CD4-positive, alpha-beta memory T cell (primary cell): Measurements from ENCODE around the gene SP7. TPM values are rescaled to one million over a fixed set of nuclear protein-coding genes. Genes with fewer than 3 reads are reported as not detected.

Source experiments
- CTCF ChIA-PET: fragments of 350-600 bp; sonication (Branson Sonifier 250); formaldehyde crosslinking; loops from one replicate; lab custom pipeline; 2021; ENCODE audit warnings: inconsistent platforms; ENCODE audit not compliant: partially characterized antibody; lab: Charles Lee
- POLR2A ChIA-PET: fragments of 350-600 bp; sonication (Branson Sonifier 250); formaldehyde crosslinking; loops from one replicate; lab custom pipeline; 2021; ENCODE audit not compliant: partially characterized antibody; lab: Charles Lee
- DNase-seq, 5 donors: peaks; one replicate each; pipeline versions ENCODE4 v3.0.0 to v3.0.0-alpha.2; 2020 to 2022; ENCODE audit warnings: mixed read lengths in 1 of 5
- H3K27ac ChIP-seq: one replicate; pipeline ENCODE4 v1.7.0; 2013; ENCODE audit warnings: low read depth, low read length
- H3K27me3 ChIP-seq: 2 replicates; pipeline ENCODE4 v1.7.0; 2013; ENCODE audit warnings: mild to moderate bottlenecking, low read length, moderate library complexity; ENCODE audit not compliant: insufficient read depth
- H3K36me3 ChIP-seq: 2 replicates; pipeline ENCODE4 v1.7.0; 2013; ENCODE audit warnings: mild to moderate bottlenecking, low read length, moderate library complexity; ENCODE audit not compliant: insufficient read depth
- H3K4me1 ChIP-seq: 2 replicates; pipeline ENCODE4 v1.7.0; 2013; ENCODE audit warnings: mild to moderate bottlenecking, low read length, moderate library complexity; ENCODE audit not compliant: insufficient read depth
- H3K4me3 ChIP-seq, 2 donors: one replicate each; pipeline ENCODE4 v1.7.0; 2013; ENCODE audit warnings: low read length in 2 of 2, mild to moderate bottlenecking in 1 of 2
- H3K9me3 ChIP-seq, 2 donors: one replicate each; pipeline ENCODE4 v1.7.0; 2013; ENCODE audit warnings: low read length in 2 of 2, control low read depth in 1 of 2; ENCODE audit not compliant: control insufficient read depth in 1 of 2
- H3K27ac Mint-ChIP-seq, 7 donors: one replicate each; pipeline ENCODE4 v1.8.0; 2020 to 2021; ENCODE audit warnings: mixed read lengths in 7 of 7, mild to moderate bottlenecking in 6 of 7, inconsistent platforms in 3 of 7, moderate library complexity in 3 of 7
- H3K27me3 Mint-ChIP-seq, 2 donors: one replicate each; pipeline ENCODE4 v1.8.0; 2020 to 2021; ENCODE audit warnings: mixed read lengths in 2 of 2
- H3K36me3 Mint-ChIP-seq, 2 donors: one replicate each; pipeline ENCODE4 v1.8.0; 2020 to 2021; ENCODE audit warnings: mixed read lengths in 2 of 2, inconsistent platforms in 1 of 2, mild to moderate bottlenecking in 1 of 2
- H3K4me1 Mint-ChIP-seq, 4 donors: one replicate each; pipeline ENCODE4 v1.8.0; 2020 to 2021; ENCODE audit warnings: mixed read lengths in 4 of 4, mild to moderate bottlenecking in 1 of 4
- H3K4me3 Mint-ChIP-seq, 8 donors: one replicate each; pipeline ENCODE4 v1.8.0; 2020 to 2021; ENCODE audit warnings: mixed read lengths in 8 of 8, mild to moderate bottlenecking in 7 of 8, moderate library complexity in 6 of 8, inconsistent platforms in 3 of 8
- H3K9me3 Mint-ChIP-seq, 8 donors: one replicate each; pipeline ENCODE4 v1.8.0; 2020 to 2021; ENCODE audit warnings: mixed read lengths in 8 of 8, mild to moderate bottlenecking in 5 of 8, inconsistent platforms in 3 of 8, moderate library complexity in 1 of 8
- intact Hi-C: fragments of 100-400 bp; cut with micrococcal nuclease; formaldehyde crosslinking; loops from one replicate; pipeline ENCODE4 v1.15.1; 2023
- polyA plus RNA-seq, 2 donors: library from polyadenylated mRNA; unstranded; fragments of 300-500 nt; fragmentation: Illumina TruSeq; gene quantifications; one replicate each; pipeline ENCODE4 v1.2.3, GENCODE V29; 2021
- total RNA-seq, 2 experiments: library from RNA; stranded (reverse); gene quantifications; one replicate each; pipeline ENCODE4 v1.2.3, GENCODE V29; 2021

The SP7 gene
- total and polyA plus RNA-seq, 4 experiments from 2014 or later, result not detected

DNA sequence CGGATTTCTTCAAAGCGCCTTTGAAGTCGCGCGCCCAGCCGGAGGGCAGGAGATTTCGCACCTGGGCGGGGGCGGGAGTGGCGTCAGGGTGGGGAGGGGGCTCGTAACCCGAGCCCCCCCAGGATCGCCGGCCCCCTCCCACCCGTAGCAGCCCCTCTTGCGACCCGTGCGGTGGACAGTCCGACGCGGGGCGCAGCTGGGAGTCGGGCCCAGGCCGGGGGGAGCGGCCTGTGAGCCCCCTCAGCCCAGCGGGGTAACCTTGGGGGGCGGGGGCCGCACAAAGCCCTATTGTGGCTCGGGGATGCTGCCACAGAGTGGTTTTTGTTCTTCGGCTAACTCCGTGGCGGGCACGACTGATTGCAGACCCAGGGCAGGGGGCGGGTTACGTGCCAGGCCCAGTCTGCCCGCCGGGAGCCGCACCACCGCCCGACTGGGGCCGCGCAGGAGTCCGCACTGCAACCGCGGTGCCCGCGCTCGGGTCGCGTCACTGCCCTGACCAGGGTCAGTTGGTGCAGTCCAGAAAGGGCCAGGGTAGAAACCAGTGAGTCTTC is 10.6 kb downstream of the SP7 start:
- intact Hi-C loops, result loop anchor here (2.0 kb wide), 1 partner anchor 57 kb away; the partner anchor contains the start of gene ESPL1
- H3K27ac Mint-ChIP-seq, result peak overlapping the region in 3 of 7 donors; percentile 52 to 96 (median 78)

DNA sequence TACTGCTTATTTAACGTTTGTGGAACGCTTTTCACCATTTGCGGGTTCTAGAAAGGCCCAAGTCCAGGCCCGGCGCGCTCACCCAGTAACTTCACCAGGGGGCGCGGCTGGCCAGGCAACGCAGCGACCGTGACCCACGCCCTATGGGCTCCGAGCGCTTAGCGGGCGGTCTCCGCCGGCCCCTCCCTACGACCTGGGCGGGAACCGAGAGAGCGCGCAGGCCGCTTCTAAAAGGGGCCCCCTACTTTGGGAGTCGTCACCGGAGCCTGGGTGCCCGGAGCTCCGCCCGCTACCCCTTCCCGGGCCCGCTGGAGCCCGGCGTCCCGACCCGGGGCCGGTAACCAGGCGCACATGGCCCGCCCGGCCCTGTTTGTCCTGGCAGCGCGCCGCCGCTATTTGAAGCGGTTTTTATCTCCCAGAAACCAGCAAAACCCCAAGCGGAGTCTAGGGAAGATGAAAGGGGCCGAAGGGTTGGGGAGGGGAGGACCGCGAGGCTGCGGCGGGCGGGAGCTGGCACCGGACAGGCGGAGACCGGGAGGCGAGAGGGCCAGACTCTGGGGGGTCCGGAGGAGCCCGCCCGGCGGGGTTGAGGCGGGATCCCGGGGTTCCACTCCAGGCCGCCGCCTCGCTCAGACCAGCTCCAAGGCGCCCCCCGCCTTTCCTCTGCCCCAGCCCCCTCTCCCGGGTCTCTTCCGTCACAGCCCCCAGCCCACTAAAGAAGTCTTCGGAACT is 11.2 kb downstream of the SP7 start:
- Mint-ChIP-seq H3K27ac (peak overlapping the region; percentile 95 to 98 (median 97)), H3K27me3 (peaks cover 2 to 5% of the 10 kb centered on the region in 2 donors), H3K4me3 (peak overlapping the region; percentile 88 to 98 (median 94)), H3K9me3 (no peaks in the 10 kb centered on the region), H3K4me1 (peaks cover 24 to 50% (median 33%) of the 10 kb centered on the region in 4 donors), H3K36me3 (peaks cover 0 to 17% of the 10 kb centered on the region in 2 donors)
- Histone ChIP-seq H3K27me3 (no peaks in the 10 kb centered on the region), H3K27ac (peak overlapping the region; percentile 70), H3K4me1 (peaks cover 44% of the 10 kb centered on the region), H3K36me3 (no peaks in the 10 kb centered on the region), H3K9me3 (no peaks in the 10 kb centered on the region), H3K4me3 (peak overlapping the region; percentile 61 to 79)
- CTCF ChIA-PET, result interaction anchor here (0.9 to 14.0 kb wide), 14 partner anchors 10 to 184 kb away, joined by 3 to 294 read pairs (median 14); partner anchors contain the start of genes AMHR2, ITGB7, MAP3K12 and MYG1
- peak; percentile 72 to 84 (median 75) for DNase-seq
- POLR2A ChIA-PET, result interaction anchor here (0.7 to 8.9 kb wide), 19 partner anchors 20 to 319 kb away, joined by 3 to 193 read pairs (median 6); partner anchors contain the start of genes CSAD, EIF4B, MAP3K12 and MYG1
- intact Hi-C loops, result loop anchor here (1.0 to 2.0 kb wide), 5 partner anchors 20 to 183 kb away; partner anchors contain the start of genes ESPL1 and SP1

More for the DNA sequence above, 10.6 kb downstream of the SP7 start:
- H3K4me1 Mint-ChIP-seq, result peaks cover 19 to 44% (median 28%) of the 10 kb centered on the region in 4 donors
- no peaks in the 10 kb centered on the region for H3K9me3 ChIP-seq
- peak overlapping the region; percentile 61 to 79 for H3K4me3 ChIP-seq
- peaks cover 2 to 8% of the 10 kb centered on the region in 2 donors for H3K27me3 Mint-ChIP-seq
- H3K9me3 Mint-ChIP-seq, result no peaks in the 10 kb centered on the region
- H3K4me3 Mint-ChIP-seq, result peak overlapping the region; percentile 77 to 92 (median 85)
- H3K27me3 ChIP-seq, result no peaks in the 10 kb centered on the region
- H3K36me3 ChIP-seq, result no peaks in the 10 kb centered on the region
- peak overlapping the region; percentile 70 for H3K27ac ChIP-seq
- CTCF ChIA-PET, result interaction anchor here (0.9 to 14.0 kb wide), 10 partner anchors 11 to 184 kb away, joined by 3 to 294 read pairs (median 24); partner anchors contain the start of genes AMHR2, MYG1, SP1 and TARBP2
- peak in 1 of 5 donors; percentile 4 for DNase-seq
- H3K4me1 ChIP-seq, result peaks cover 38% of the 10 kb centered on the region
- H3K36me3 Mint-ChIP-seq, result peaks cover 0 to 15% of the 10 kb centered on the region in 2 donors
- POLR2A ChIA-PET, result interaction anchor here (0.7 to 8.9 kb wide), 13 partner anchors 11 to 183 kb away, joined by 3 to 193 read pairs (median 11); partner anchors contain the start of genes CSAD, MAP3K12, MYG1 and PFDN5

DNA sequence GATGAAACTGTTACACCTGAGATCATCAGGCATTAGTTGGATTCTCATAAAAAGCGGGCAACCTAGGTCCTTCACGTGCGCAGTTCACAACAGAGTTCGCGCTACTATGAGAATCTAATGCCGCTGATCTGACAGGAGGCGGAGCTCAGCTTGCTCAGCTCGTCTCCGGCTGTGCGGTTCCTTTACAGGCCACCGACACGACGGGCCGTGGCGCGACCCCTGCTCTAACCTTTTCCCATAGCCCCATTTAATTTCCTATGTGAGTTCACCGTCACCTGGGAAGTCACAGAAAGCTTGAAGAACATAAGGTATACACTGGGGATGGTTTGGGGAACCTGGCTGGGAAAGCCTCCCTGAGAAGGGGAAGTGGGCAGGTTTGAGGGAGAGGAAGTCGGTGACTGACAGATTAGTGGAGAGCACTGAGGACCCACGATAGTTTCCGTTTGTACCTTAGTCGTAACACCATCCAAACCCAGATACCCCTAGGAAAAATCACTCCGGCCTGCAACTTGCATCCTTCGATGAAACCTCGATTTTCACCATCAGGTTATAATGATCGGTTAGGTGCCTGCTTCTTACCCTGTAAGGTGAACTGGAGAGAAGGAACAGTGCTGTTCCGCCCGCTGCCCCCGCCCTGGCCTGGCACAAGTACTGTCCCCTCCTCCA is 11.9 kb downstream of the SP7 start:
- H3K27ac ChIP-seq, result peak overlapping the region; percentile 70
- H3K4me1 ChIP-seq, result peaks cover 44% of the 10 kb centered on the region
- peaks cover 24 to 52% (median 34%) of the 10 kb centered on the region in 4 donors for H3K4me1 Mint-ChIP-seq
- peaks cover under 1% of the 10 kb centered on the region for H3K36me3 ChIP-seq
- intact Hi-C loops, result loop anchor here (1.0 to 2.0 kb wide), 5 partner anchors 21 to 184 kb away; partner anchors contain the start of genes ESPL1 and SP1
- peak; percentile 59 to 68 (median 67) for DNase-seq
- H3K27me3 ChIP-seq, result no peaks in the 10 kb centered on the region
- H3K27me3 Mint-ChIP-seq, result peaks cover 2 to 3% of the 10 kb centered on the region in 2 donors
- peaks cover 0 to 17% of the 10 kb centered on the region in 2 donors for H3K36me3 Mint-ChIP-seq
- ChIA-PET CTCF (interaction anchor here (0.9 to 14.0 kb wide), 22 partner anchors 10 to 276 kb away, joined by 3 to 294 read pairs (median 6); partner anchors contain the start of genes AMHR2, ESPL1, ITGB7 and MAP3K12), POLR2A (interaction anchor here (0.9 to 8.9 kb wide), 21 partner anchors 20 to 318 kb away, joined by 3 to 193 read pairs (median 5); partner anchors contain the start of genes CSAD, EIF4B, ITGB7 and MAP3K12)
- H3K27ac Mint-ChIP-seq, result peak overlapping the region; percentile 95 to 98 (median 97)
- H3K9me3 Mint-ChIP-seq, result no peaks in the 10 kb centered on the region
- peak overlapping the region; percentile 61 to 79 for H3K4me3 ChIP-seq
- H3K4me3 Mint-ChIP-seq, result peak overlapping the region; percentile 88 to 98 (median 94)
- H3K9me3 ChIP-seq, result no peaks in the 10 kb centered on the region

DNA sequence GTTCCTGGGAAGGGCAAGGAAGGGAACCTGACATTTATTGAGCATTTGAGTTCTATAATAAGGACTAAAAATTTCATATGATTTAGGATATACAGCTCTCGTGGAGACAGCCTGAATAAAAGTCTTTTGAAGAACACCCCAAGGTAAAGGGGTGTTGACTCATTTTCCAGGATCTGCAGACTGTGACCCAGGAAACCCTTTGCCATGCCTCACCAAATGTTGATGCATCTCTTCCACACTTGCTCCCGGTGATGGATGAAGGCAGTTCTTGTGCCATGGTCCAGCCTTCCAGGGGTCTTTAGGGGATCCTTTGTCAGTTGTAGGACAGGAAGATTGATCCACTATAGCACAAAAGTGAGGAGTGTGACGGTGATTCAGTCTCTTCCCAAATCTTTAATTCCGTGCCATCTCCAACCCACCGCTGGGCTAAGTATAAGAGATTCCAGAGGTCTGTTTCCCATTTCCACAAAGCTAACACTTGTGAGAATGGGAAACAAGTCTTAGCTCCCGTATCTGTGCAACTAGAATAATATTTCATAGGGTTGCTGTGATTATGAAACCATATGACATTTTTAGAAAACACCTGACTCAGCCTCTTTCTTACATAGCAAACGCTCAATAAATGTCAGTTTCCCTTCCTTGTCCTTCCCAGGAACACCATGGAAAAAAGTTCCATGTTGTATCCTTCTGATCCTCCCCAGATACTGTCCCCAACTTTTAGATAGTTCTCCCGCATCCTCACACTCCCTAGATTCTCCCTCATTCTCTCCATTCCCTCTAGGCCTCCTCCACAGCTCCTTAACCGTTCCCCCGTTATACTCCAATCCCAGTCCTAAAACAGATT is 15.6 kb downstream of the SP7 start:
- Mint-ChIP-seq H3K4me1 (peaks cover 23 to 48% (median 38%) of the 10 kb centered on the region in 4 donors), H3K36me3 (peaks cover 14 to 37% of the 10 kb centered on the region in 2 donors), H3K27ac (peak overlapping the region; percentile 90 to 100 (median 97)), H3K9me3 (no peaks in the 10 kb centered on the region), H3K4me3 (peak overlapping the region; percentile 94 to 100 (median 97)), H3K27me3 (peaks cover 0 to 2% of the 10 kb centered on the region in 2 donors)
- Histone ChIP-seq H3K4me1 (peaks cover 39% of the 10 kb centered on the region), H3K36me3 (peaks cover 15% of the 10 kb centered on the region), H3K9me3 (no peaks in the 10 kb centered on the region), H3K4me3 (peak overlapping the region; percentile 87 to 94), H3K27ac (peak overlapping the region; percentile 74), H3K27me3 (no peaks in the 10 kb centered on the region)
- intact Hi-C loops, result loop anchor here (1.0 kb wide), 6 partner anchors 21 to 181 kb away; partner anchors contain the start of genes CSAD, MYG1, PFDN5 and TARBP2
- POLR2A ChIA-PET, result interaction anchor here (0.5 to 8.9 kb wide), 32 partner anchors 10 to 315 kb away, joined by 3 to 193 read pairs (median 5); partner anchors contain the start of genes CSAD, EIF4B, ESPL1 and ITGB7
- no peak for DNase-seq
- CTCF ChIA-PET, result interaction anchor here (0.6 to 14.0 kb wide), 50 partner anchors 8 to 355 kb away, joined by 3 to 294 read pairs (median 5); partner anchors contain the start of genes CSAD, EIF4B, ESPL1 and ITGB7

- Mint-ChIP-seq H3K27me3 (no peaks in the 10 kb centered on the region), H3K36me3 (peaks cover 46 to 54% of the 10 kb centered on the region in 2 donors), H3K4me3 (no peak overlapping the region), H3K9me3 (no peaks in the 10 kb centered on the region), H3K27ac (peak overlapping the region in 4 of 7 donors; percentile 23 to 86 (median 66)), H3K4me1 (peaks cover 3 to 5% (median 4%) of the 10 kb centered on the region in 4 donors)
- H3K27me3 ChIP-seq, result no peaks in the 10 kb centered on the region
- H3K27ac ChIP-seq, result no peak overlapping the region
- peaks cover 42% of the 10 kb centered on the region for H3K36me3 ChIP-seq
- no peaks in the 10 kb centered on the region for H3K9me3 ChIP-seq
- no peak overlapping the region for H3K4me3 ChIP-seq
- intact Hi-C loops, result no loop called here
- ChIA-PET POLR2A (interaction anchor here (0.9 kb wide), 1 partner anchor 12 kb away, joined by 3 read pairs; no protein-coding TSS in a partner anchor), CTCF (interaction anchor here (1.2 to 1.5 kb wide), 4 partner anchors 10 to 154 kb away, joined by 3 to 6 read pairs (median 4); no protein-coding TSS in a partner anchor)
- no peaks in the 10 kb centered on the region for H3K4me1 ChIP-seq
- DNase-seq, result no peak
These were observed 22.2 kb downstream of the SP7 start for GRCh38 chr12:53313996-53314395.
